ENCODE results near the gene TMEM63C. TPM values are rescaled to one million over a fixed set of nuclear protein-coding genes. Genes with fewer than 3 reads are reported as not detected.

Gene TMEM63C
- polyA plus RNA-seq, 1 donor from 2014 or later = 11.1 TPM

DNA sequence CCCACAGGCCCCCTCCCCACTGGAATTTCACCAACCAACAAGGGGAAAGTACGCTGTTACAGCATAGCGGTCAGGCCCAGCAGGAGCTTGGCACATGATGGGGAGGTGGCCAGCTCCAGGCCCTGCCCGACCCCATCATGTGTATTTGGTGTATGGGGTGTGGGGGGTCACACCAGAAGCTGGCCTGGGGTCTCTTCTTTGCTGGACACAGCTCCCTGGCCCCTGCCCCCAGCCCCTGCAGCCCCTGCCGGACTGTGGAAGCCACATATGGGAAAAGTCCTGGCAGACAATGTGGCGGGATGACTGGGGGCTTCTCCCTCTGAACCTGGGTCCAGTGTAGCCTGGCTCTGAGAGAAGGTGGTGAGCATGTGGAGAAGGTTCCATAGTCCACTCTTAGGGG lies 77.0 kb downstream of the TMEM63C start:
- no peaks in the 10 kb centered on the region for H3K36me3 ChIP-seq (ENCODE audit: insufficient read depth, low read length)
- TF ChIP-seq POLR2AphosphoS5 (IDR thresholded peaks at IDR 0.05) (no peak), SMC3 (conservative IDR thresholded peaks at IDR 0.05; ENCODE audit: poor library complexity) (no peak), MXI1 (conservative IDR thresholded peaks at IDR 0.05; ENCODE audit: poor library complexity, severe bottlenecking) (no peak), EP300 (conservative IDR thresholded peaks at IDR 0.05; ENCODE audit: poor library complexity, severe bottlenecking) (no peak), EZH2 (IDR thresholded peaks at IDR 0.05; ENCODE audit: borderline replicate concordance, insufficient read depth, low read length, poor library complexity, severe bottlenecking) (no peak), TAF1 (IDR thresholded peaks at IDR 0.05; ENCODE audit: low read depth) (no peak), RAD21 (conservative IDR thresholded peaks at IDR 0.05) (no peak)
- TF ChIP-seq, protein P1, sequence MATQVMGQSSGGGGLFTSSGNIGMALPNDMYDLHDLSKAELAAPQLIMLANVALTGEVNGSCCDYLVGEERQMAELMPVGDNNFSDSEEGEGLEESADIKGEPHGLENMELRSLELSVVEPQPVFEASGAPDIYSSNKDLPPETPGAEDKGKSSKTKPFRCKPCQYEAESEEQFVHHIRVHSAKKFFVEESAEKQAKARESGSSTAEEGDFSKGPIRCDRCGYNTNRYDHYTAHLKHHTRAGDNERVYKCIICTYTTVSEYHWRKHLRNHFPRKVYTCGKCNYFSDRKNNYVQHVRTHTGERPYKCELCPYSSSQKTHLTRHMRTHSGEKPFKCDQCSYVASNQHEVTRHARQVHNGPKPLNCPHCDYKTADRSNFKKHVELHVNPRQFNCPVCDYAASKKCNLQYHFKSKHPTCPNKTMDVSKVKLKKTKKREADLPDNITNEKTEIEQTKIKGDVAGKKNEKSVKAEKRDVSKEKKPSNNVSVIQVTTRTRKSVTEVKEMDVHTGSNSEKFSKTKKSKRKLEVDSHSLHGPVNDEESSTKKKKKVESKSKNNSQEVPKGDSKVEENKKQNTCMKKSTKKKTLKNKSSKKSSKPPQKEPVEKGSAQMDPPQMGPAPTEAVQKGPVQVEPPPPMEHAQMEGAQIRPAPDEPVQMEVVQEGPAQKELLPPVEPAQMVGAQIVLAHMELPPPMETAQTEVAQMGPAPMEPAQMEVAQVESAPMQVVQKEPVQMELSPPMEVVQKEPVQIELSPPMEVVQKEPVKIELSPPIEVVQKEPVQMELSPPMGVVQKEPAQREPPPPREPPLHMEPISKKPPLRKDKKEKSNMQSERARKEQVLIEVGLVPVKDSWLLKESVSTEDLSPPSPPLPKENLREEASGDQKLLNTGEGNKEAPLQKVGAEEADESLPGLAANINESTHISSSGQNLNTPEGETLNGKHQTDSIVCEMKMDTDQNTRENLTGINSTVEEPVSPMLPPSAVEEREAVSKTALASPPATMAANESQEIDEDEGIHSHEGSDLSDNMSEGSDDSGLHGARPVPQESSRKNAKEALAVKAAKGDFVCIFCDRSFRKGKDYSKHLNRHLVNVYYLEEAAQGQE (IDR thresholded peaks at IDR 0.05; ENCODE audit: borderline replicate concordance) = no peak
- TF ChIP-seq, protein P2, sequence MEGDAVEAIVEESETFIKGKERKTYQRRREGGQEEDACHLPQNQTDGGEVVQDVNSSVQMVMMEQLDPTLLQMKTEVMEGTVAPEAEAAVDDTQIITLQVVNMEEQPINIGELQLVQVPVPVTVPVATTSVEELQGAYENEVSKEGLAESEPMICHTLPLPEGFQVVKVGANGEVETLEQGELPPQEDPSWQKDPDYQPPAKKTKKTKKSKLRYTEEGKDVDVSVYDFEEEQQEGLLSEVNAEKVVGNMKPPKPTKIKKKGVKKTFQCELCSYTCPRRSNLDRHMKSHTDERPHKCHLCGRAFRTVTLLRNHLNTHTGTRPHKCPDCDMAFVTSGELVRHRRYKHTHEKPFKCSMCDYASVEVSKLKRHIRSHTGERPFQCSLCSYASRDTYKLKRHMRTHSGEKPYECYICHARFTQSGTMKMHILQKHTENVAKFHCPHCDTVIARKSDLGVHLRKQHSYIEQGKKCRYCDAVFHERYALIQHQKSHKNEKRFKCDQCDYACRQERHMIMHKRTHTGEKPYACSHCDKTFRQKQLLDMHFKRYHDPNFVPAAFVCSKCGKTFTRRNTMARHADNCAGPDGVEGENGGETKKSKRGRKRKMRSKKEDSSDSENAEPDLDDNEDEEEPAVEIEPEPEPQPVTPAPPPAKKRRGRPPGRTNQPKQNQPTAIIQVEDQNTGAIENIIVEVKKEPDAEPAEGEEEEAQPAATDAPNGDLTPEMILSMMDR (IDR thresholded peaks at IDR 0.05; ENCODE audit: poor library complexity, severe bottlenecking) = no peak
- no peaks in the 10 kb centered on the region for H4K20me1 ChIP-seq (ENCODE audit: insufficient read depth)
- no peaks in the 10 kb centered on the region for H3K9me2 ChIP-seq (ENCODE audit: insufficient read depth, low read length)
- H3K79me2 ChIP-seq (replicated peaks; ENCODE audit: insufficient read depth, low read length) = no peaks in the 10 kb centered on the region
- no peak overlapping the region for H3K4me2 ChIP-seq (ENCODE audit: low read length)
- no peak overlapping the region for H3K27ac ChIP-seq (ENCODE audit: low read length)
- no peaks in the 10 kb centered on the region for H3F3A ChIP-seq (ENCODE audit: insufficient read depth, low read length, poor library complexity, severe bottlenecking)
- H3K9ac ChIP-seq (ENCODE audit: low read length) = no peak overlapping the region
- no peak overlapping the region for H3K4me3 ChIP-seq (ENCODE audit: low read length)
- no peaks in the 10 kb centered on the region for H3K9me3 ChIP-seq (ENCODE audit: low read length)
- no peak overlapping the region for H2AFZ ChIP-seq (ENCODE audit: low read depth, low read length)
- no peaks in the 10 kb centered on the region for H3K27me3 ChIP-seq (ENCODE audit: insufficient read depth, low read depth, low read length)

DNA sequence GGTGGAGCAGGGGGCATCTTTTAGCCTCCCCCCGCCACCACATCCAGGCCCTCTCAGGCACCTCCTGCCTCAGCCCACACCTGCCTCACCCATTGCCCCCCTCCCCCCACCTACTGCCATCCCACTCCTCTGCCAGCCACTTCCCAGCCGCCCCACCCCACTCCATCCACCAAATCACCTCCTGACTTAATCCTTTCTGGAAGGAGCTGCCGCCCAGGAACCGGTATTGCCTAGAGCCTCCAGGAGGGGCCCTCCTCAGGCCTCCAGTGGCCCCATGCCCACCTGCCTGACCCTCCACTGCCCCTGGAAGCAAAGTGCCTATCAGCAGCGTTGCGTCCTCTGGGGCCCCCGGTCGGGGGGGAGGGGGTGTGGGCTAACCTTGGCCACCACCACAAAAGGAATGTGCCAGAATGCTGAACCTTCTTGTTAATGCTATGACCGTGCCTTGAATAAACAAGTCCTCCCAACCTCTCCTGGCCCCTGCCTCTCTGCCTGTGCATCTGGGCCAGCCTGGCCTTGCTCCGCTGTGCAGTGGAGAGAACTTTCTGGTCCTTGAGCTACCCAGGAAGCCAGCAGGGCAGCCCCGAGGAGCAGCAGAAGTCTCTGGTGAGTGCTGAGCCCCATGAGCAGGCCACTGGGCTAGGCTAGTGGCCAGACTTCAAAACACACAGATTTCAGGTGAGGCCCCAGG lies 77.6 kb downstream of the TMEM63C start:
- Histone ChIP-seq H2AFZ (ENCODE audit: low read depth, low read length) (no peak overlapping the region), H3K4me2 (ENCODE audit: low read length) (no peak overlapping the region), H3K36me3 (ENCODE audit: insufficient read depth, low read length) (no peaks in the 10 kb centered on the region), H3K4me3 (ENCODE audit: low read length) (no peak overlapping the region), H3K27ac (ENCODE audit: low read length) (no peak overlapping the region), H3K9me2 (ENCODE audit: insufficient read depth, low read length) (no peaks in the 10 kb centered on the region), H3K9me3 (ENCODE audit: low read length) (no peaks in the 10 kb centered on the region), H4K20me1 (ENCODE audit: insufficient read depth) (no peaks in the 10 kb centered on the region), H3K9ac (ENCODE audit: low read length) (no peak overlapping the region), H3K27me3 (ENCODE audit: insufficient read depth, low read depth, low read length) (no peaks in the 10 kb centered on the region), H3F3A (ENCODE audit: insufficient read depth, low read length, poor library complexity, severe bottlenecking) (no peaks in the 10 kb centered on the region), H3K79me2 (replicated peaks; ENCODE audit: insufficient read depth, low read length) (no peaks in the 10 kb centered on the region)
- TF ChIP-seq, protein P2 (IDR thresholded peaks at IDR 0.05; ENCODE audit: poor library complexity, severe bottlenecking) = no peak
- TF ChIP-seq SMC3 (conservative IDR thresholded peaks at IDR 0.05; ENCODE audit: poor library complexity) = no peak

All from neural cell (in vitro differentiated cells).